GM19043 (cell line): ENCODE data around the gene MYL9.

ENCODE experiments used
- ATAC-seq: cut with Tn5 transposase; IDR thresholded peaks from one replicate; pipeline ENCODE4 v1.9.1; 2021; ENCODE audit warnings: low read depth; ENCODE audit not compliant: unreplicated experiment

Gene MYL9

DNA sequence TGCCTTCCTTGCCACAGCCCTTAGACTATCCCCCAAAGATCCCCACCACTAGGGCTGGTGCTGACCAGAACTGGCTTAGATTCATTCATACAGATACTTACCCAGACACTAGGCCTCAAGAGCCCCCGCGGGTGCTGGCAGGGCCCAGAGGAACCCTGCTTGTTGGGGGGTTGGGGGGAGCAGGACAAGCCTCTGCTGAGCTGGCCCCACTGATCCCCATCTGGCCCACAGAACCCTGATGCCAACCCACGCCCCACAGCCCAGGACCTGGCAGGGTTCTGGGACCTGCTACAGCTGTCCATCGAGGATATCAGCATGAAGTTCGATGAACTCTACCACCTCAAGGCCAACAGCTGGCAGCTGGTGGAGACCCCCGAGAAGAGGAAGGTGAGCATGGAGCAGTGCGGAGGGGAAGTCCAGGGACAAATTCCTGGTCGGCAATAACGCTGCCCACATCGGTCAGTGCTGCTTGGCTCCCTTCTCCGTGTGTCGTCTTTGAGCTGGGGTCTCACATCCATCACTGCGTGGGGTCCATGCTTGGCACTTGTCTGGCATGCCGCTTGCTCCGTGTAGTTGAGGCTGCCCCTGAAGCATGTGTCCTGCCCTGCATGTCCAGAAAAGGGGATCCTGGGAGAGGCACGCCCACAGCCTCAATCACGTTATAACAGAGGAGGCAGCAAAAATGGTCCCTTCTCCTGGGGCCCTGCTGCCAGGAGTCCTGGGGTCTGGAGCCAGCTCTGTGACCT lies 15.5 kb upstream of the MYL9 start:
- no peak for ATAC-seq

DNA sequence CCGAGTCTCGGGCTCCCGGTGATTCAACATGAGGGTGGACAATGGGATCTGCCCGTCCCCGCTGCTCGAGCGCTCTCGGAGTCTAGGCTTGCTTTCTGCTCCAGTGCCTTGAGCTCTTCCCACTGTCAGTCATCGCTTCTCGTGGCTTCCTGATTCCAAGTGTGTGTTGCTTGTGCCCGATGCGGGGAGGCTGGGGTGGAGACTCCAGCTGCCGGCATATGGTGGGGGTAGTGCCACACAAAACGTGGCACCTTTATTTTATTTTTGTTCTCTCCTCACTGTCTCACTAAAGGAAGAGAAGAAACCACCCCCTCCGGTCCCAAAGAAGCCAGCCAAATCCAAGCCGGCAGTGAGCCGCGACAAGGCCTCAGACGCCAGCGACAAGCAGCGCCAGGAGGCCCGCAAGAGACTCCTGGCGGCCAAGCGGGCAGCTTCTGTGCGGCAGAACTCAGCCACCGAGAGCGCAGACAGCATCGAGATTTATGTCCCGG lies 14.8 kb upstream of the MYL9 start:
- ATAC-seq = no peak

DNA sequence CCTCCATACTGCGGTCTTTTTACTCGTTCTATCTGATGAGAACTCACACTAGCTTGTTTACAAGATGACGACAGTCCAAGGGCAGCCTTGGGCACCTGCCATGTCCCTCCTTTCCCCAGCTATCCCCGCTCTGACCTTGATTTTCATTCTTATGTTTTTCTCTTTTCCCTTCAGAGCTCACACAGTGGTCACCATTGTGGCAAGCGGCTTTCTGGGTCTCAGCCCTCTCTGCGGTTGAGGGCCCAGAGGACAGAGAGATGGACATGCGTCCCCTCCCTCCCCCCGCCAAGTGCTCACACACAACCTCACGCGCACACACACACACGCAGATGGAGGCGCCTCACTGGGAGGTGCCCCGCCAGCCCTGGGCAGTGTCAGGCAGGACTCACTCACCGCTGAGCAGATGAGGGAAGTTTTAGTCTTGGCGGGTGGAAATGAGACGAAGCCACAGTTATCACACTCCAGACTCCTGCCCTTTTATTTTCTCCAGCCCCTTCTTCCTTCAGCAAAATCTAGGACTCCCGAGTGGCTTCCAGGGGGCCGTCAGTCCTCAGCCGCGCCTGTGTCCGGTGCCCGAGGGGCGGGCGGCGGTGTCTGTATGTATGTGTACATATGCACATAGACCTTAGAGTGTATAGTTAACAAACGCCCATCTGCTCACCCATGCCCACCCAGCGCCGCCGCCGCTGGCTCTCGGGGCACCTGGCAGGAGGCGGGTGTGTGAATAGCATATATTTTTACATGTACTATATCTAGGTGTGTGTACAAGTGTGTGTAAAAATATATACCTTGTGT lies 13.8 kb upstream of the MYL9 start:
- no peak for ATAC-seq

DNA sequence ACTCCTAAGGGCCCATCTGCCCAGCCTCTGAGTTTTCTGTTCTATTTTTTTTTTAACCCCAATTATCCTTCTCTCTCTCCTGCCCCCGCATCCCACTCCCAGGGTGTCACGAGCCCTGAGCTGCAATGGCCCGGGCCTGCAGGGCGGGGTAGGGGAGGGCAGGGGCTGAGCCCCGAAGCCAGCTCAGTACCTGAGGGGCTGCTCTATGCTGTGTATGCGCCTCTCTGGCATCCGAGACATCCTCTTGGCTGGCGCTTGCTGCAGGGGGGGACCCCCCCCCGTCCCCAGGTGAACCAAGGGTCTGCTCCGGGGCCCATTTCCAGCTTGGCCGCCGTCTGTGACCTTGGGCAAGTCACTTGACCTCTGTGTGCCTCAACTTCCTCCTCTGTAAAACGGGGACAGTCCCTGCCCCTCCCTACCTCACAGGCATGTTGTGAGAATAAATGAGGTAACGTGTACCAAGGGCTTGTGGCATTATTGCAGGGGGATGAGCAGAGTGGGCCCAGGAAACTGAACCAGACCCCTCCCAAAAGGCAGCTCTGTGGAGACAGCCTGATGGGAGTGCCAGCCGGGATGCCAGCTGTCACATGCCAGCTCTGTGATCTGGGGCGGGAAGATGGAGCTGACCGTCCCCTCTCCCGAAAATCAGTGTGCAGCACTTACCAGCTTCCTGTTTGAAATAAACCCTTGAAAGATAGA lies 13.0 kb upstream of the MYL9 start:
- ATAC-seq = no peak

DNA sequence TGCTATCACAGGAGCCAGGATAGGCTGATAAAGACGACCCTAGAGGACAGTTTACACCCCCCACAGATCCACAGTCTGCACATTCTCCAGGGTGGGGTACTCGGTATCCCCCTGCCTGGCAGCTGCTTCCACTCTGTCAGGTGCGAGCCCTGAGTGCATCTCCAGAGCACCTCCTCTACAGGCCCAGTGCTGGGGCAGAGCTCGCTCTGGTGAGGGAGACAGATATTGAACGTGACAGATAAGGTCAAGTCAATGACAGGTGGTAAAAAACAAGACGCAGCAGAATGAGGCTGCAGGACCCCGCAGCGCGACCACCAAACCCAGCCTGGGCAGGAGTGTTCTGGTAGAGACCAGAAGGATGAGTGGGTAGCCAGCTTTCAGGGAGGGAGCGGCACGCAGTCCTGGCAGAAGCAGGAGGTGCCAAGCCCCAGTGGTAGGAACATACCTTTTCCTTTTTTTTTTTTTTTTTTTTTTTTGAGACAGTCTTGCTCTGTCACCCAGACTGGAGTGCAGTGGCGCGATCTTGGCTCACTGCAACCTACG lies 12.4 kb upstream of the MYL9 start:
- ATAC-seq = no peak

DNA sequence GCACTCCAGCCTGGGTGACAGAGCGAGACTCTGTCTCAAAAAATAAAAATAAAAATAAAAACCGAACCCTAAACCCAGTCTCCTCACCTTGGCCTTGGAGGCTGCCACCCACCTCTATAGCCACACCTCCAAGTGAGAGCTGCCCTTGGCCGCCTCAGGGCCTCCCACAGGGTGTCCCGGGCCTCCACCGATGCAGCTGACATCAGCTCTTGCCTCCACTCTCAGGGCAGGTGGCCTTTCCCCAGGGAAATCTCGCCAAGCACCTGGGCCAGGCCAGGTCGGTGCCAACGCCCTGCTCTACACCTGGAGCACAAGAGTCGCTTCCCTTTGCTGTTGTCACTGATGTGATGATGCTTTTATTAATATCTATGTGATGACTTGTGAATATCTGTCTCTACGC lies 8.9 kb upstream of the MYL9 start:
- no peak for ATAC-seq

DNA sequence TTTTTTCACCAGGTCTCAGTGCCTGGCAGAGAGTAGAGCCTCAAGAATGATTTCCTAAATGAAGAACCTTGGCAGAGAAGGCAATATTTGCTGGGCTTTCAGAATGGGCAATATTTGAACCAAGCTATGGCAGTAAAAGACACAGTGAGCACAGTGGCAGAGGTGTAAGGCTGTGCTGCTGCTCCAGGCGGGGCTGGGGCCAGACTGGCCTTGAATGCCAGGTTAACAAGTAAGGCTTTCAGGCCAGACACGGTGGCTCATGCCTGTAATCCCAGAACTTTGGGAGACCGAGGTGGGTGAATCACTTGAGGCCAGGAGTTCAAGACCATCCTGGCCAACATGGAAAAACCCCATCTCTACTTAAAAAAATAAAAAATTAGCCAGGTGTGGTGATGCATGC lies 8.5 kb upstream of the MYL9 start:
- no peak for ATAC-seq

DNA sequence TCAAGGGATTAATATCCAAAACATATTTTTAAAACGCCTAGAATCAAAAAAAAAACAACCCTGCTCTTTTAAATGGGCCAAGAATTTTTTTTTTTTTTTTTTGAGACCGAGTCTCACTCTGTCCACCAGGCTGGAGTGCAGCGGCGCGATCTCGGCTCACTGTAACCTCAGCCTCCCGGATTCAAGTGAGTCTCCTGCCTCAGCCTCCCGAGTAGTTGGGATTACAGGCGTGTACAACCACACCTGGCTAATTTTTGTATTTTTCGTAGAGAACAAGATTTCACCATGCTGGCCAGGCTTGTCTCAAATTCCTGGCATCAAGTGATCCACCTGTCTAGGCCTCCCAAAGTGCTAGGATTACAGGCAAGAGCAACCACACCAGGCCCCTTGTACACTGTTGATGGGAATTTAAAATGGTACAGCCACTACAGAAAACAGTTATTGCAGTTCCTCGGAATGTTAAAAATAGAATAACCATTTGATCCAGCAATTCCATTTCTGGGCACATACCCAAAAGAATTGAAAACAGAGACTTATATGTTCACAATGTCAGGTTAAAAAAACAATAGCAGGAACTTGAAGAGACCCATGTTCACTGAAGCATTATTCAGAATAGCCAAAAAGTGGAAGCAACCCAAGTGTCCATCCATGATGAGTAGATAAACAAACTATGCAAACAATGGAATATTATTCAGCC lies 3.1 kb upstream of the MYL9 start:
- no peak for ATAC-seq

DNA sequence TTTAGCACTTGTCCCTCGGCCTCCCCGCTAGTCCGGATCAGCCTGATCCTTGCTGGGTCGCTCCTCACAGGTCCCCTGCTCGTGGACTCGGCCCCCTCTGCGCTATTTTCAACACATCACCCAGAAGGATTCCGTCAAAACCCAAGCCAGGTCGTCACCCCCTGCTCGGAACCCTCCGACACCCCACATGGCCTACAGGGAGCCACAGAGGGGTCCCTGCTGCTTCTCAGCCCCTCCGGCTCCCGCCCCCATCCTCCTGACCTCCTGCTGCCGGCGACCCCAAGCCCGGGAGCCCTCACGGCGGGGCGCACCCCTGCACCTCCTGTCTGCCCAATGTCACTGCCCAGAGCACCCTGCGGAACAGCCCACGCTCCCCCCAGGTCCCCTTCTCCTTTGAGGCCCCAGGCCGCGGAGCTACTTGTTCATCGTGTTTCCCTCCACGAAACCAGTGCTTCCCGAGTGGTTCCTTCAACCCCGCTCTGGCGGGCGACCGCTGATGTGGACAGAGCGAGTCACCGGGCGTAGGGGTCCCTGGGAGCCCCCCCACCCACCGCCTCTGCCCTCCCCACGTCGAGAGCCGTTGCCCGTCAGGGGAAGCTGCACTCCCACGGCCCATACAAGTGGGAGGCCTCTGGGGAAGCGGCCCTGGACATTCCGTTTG lies 638 bp upstream of the MYL9 start:
- ATAC-seq = no peak

DNA sequence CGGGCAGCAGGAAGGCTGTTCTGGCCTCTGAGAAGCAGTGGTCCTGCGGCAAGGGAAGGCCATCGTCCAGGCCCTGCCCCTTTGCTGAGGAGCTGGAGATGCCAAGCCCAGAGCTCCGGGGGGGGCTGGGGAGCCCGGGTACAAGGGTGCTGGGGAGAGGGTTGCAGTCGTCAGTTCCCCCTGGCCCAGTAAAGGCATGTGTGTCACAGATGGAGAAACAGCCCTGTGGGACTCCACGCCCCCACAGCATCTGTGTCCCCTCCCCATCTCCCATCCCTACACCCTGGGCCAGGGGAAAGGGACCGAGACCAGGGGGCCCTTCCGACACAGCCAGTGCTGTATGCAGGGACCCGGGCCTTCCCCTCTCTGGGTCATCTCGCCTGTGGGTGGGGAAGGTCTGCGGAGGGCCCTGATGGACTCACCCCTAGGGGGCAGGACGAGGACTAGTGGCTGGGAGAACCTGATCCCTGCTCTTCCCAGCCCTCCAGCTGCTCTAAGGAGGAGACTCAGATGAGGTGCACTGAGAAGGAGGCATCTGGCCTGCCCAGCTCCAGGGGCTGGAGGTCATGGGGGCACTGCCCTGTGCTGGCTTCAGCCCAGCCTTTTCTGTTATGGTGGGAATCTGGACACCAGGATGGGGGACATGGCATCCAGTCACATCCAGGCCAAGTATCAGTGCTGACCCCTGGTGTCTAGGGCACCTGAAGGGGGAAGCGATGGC lies 609 bp downstream of the MYL9 start:
- no peak for ATAC-seq

DNA sequence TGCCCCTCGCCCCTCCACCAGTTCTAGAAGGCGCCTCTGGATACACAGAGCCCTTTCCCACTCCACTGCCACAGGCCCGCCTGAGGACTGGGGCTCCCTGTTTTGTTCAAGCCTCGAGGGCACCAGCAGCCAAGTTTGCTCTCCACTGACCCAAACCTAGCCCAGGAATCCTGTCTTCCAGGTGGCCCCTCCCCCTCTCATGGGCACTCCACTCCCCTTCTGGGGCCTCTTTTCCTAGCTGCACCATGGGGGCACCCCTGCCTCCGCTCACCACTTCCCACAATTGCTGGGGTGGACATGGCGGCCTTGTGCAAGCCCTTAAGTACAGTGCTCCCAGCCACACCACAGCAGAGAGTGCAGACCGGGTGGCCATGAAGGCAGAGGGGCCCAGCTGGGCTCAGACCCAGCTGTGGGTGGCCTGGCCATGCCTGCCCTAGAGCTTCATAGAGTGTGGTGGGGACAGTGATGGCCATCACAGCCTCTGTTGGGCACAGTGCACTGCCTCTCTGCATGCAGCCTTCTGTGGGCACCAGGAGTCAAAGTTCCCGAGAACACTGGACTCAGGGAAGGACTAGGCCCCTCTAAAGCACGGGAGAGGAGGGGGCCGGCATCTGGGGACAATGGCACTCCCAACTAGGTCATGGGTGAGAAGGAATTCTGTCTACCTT lies 1.3 kb downstream of the MYL9 start:
- ATAC-seq = no peak

DNA sequence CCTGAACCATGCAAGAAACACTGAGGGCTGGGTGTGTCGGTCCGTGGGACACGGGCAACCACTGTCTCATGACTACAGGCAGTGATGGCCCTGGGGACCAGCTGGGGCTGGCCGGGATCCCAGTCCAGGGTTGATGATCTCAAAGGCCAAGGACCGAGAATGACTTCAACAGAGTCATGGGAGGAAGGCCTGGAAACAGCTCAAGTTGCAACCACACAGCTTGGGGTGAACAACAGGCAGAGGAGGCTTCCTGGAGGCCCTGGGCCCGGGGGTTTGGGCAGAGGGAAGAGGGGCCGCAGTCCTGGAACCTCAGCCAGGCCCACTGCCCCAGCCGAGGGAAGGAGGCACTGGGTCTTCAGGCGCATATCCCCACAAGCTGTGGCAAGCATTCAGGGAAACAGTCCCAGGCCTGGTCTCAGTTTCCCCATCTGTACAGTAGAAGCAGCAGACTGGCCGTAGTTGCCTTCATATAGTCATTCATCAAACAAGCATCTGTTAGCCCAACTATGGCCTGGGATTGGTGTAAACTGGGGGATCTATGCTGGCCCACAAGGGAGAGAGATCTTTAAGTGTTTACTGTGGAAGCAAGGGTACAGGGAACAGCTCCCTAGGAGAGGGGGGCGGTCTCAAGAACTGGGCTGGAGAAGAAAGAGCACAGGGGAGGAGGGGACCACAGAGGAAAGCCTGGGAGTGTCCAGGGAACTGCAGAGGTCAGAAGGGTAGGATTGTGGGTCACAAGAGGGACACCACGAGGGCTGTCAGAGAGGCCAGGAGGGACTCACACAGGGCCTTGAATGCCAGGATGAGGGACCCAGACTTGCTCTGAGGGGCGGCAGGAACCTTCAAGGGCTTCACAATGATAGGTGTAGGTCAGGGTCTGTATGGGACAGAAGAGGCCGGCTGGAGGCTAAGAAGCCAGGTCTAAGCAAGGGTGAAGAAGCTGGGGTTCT lies 2.1 kb downstream of the MYL9 start:
- no peak for ATAC-seq

DNA sequence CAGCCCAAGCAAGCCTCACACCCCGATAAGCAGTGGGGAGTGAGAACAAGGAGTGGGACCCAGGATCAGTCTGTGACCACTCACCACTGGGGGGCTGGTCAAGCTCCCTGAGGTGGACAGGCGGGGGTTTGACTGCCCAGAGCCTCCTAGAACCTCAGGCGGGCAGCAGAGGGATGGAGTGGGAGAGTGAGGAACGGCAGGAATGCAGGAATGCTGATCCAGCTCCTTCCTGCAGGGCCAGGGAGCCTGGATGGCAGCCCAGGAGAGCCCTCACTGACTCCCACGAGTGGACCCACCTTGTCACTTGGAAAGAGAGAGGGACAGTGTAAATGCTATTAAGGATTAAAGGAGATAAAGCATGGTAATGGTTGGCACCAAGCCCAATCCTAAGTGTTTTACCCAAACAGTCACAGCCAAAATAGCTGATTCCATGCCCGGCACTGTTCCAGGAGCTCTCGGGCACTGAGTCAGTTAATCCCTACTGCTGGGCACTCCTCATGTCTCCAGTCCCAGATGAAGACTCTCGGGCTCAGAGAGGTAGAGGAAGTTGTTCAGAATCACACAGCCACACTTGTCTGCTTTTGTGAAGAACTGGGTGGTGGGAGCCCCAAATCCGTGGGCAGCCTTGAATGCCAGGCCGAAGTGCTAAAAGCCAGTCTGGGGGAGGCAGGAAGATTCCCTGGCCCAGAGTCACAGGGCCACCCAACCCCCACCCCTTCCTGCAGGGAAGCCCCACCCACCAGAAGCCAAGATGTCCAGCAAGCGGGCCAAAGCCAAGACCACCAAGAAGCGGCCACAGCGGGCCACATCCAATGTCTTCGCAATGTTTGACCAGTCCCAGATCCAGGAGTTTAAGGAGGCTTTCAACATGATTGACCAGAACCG lies 3.1 kb downstream of the MYL9 start:
- no peak for ATAC-seq

DNA sequence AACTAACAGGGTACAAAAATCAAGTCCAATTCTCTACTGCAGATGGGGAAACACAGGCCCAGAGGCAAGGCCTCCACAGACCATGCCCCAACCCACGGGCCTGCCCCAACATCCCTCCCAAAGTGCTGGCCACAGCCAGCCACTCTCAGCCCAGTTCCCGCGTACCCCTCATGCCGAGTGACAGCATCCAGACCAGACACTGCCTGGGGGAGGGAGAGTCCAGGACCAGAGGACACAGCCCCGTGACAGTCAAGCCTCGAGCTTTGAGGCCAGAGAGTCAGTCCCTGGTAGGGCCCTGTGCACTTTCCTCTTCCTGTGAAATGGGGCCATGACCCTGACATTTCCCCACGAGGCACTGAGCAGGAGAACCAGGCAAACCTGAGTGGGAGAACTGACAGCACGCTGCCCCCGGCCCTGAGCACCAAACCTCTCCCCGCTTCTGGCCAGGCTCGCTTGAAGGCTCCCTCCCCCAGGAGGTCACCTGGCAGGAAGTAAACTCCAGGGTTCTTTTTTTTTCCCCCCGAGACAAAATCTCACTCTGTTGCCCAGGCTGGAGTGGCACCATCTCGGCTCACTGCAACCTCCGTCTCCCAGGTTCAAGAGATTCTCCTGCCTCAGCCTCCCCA lies 4.9 kb downstream of the MYL9 start:
- no peak for ATAC-seq

DNA sequence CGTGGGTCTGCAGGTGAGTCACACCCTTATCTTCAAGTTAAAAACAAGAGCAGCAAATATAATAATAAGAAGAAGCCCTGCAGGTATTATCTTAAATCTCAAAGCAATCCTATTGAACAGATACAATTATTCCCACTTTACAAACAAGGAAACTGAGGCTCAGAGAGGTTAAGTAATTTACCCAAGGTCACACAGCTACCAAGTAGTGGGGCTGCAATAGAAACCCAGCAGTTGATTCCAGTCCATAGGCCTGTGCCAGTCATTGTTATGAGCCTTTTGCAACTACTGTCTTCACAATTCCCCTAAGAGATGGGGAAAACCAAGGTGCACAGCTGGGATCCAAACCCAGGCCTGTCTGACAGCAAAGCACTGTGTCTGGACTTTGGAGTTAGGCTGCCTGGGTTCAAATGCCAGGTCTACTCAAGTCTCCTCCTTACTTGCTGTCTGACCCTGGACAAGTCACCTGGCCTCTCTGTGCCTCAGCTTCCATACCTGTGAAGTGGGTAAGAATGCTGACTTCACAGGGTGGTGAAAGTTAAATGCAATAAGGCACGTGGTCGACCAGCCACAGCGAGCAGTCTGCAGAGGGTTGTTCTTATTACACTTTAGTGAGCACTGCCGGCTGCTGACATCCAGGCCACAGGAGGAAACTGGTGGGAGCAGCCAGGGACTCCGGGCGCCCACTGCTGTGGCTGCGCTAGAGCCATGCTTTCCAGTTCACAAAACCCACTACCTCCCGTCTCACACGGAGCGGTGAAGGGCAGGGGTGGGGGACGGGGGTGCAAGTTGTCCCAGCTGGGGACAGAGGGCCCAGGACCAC lies 6.1 kb downstream of the MYL9 start:
- no peak for ATAC-seq

DNA sequence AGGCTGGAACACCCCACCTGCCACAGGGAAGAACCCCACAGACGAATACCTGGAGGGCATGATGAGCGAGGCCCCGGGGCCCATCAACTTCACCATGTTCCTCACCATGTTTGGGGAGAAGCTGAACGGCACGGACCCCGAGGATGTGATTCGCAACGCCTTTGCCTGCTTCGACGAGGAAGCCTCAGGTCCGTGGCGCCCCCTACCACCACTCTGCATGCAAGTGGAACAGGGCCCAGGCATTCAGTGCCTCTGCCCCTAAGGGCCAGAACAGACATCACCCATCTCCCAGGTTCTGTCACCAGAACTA lies 6.6 kb downstream of the MYL9 start:
- ATAC-seq = no peak
